Measurements from ENCODE around the gene ANO3.

ANO3 gene

GRCh38 chr11:26512196-26512595 is 180.3 kb downstream of the ANO3 start:
- DNase-seq (ENCODE audit: low read depth), result no peak
- no peak for TF ChIP-seq CTCF (conservative IDR thresholded peaks at IDR 0.05; ENCODE audit: low read depth, low read length)

GRCh38 chr11:26519469-26519868 is 187.5 kb downstream of the ANO3 start:
- H3K4me3 ChIP-seq (ENCODE audit: low read length), result no peak overlapping the region
- no peak for DNase-seq (ENCODE audit: low read depth)
- TF ChIP-seq CTCF (conservative IDR thresholded peaks at IDR 0.05; ENCODE audit: low read depth, low read length), result no peak

More at GRCh38 chr11:26512196-26512595, 180.3 kb downstream of the ANO3 start:
- no peak overlapping the region for H3K4me3 ChIP-seq (ENCODE audit: low read length)

GRCh38 chr11:26522912-26523610 is 191.1 kb downstream of the ANO3 start:
- no peak overlapping the region for H3K4me3 ChIP-seq (ENCODE audit: low read length)
- no peak for DNase-seq (ENCODE audit: low read depth)
- TF ChIP-seq CTCF (conservative IDR thresholded peaks at IDR 0.05; ENCODE audit: low read depth, low read length), result peak; percentile 28

GRCh38 chr11:26527685-26528084 is 195.8 kb downstream of the ANO3 start:
- TF ChIP-seq CTCF (conservative IDR thresholded peaks at IDR 0.05; ENCODE audit: low read depth, low read length), result no peak
- H3K4me3 ChIP-seq (ENCODE audit: low read length), result no peak overlapping the region

GRCh38 chr11:26537341-26537740 is 205.4 kb downstream of the ANO3 start:
- no peak for DNase-seq (ENCODE audit: low read depth)
- TF ChIP-seq CTCF (conservative IDR thresholded peaks at IDR 0.05; ENCODE audit: low read depth, low read length), result no peak
- H3K4me3 ChIP-seq (ENCODE audit: low read length), result no peak overlapping the region

More at GRCh38 chr11:26527685-26528084, 195.8 kb downstream of the ANO3 start:
- DNase-seq (ENCODE audit: low read depth), result no peak

- no peak overlapping the region for H3K4me3 ChIP-seq (ENCODE audit: low read length)
- no peak for TF ChIP-seq CTCF (conservative IDR thresholded peaks at IDR 0.05; ENCODE audit: low read depth, low read length)
- no peak for DNase-seq (ENCODE audit: low read depth)
Measured at GRCh38 chr11:26539517-26539916, 207.6 kb downstream of the ANO3 start.

- H3K4me3 ChIP-seq (ENCODE audit: low read length), result no peak overlapping the region
- no peak for DNase-seq (ENCODE audit: low read depth)
- TF ChIP-seq CTCF (conservative IDR thresholded peaks at IDR 0.05; ENCODE audit: low read depth, low read length), result no peak
Measured at GRCh38 chr11:26541870-26542269, 209.9 kb downstream of the ANO3 start.

Data from retinal pigment epithelial cell (primary cell).